Gastroesophageal sphincter (tissue), 3 donors: Measurements from ENCODE around the gene NYAP1.

Experiments used
- EP300 ChIP-seq: sonication (generic); formaldehyde crosslinking; IDR thresholded peaks from one replicate; pipeline ENCODE4 v1.6.1; 2017; ENCODE audit warnings: antibody characterized with exemption, mild to moderate bottlenecking
- POLR2A ChIP-seq, 2 donors: fragments of 450-650 bp; IDR thresholded peaks; one replicate each; pipeline ENCODE4 v1.6.1; 2017; ENCODE audit warnings: antibody characterized with exemption in 2 of 2, mild to moderate bottlenecking in 2 of 2, moderate library complexity in 1 of 2
- TF ChIP-seq, protein P1 (sequence below), 4 experiments: fragments of 200-600 bp in 2 of 4; fragments of 450-650 bp in 2 of 4; sonication (generic) in 1 of 4; IDR thresholded peaks; one replicate each; pipeline ENCODE4 v1.5.1; 2017 to 2019; ENCODE audit warnings: antibody characterized with exemption in 4 of 4, mild to moderate bottlenecking in 2 of 4, moderate library complexity in 2 of 4

DNA sequence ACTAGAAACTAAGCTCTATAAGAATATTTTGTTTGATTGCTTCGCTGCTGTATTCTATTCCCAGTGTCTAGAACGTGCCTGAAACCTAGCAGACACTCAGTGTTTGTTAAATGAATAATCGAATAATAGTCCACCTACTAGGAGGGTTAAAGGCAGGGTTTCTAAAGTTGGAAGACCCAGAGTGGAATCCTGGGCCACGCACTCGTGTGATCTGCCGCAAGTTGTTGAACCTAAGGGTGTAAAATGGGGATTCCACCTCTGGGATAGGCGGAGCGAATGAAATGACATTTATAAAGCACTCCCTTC lies 54.6 kb downstream of the NYAP1 start:
- TF ChIP-seq, protein P1, sequence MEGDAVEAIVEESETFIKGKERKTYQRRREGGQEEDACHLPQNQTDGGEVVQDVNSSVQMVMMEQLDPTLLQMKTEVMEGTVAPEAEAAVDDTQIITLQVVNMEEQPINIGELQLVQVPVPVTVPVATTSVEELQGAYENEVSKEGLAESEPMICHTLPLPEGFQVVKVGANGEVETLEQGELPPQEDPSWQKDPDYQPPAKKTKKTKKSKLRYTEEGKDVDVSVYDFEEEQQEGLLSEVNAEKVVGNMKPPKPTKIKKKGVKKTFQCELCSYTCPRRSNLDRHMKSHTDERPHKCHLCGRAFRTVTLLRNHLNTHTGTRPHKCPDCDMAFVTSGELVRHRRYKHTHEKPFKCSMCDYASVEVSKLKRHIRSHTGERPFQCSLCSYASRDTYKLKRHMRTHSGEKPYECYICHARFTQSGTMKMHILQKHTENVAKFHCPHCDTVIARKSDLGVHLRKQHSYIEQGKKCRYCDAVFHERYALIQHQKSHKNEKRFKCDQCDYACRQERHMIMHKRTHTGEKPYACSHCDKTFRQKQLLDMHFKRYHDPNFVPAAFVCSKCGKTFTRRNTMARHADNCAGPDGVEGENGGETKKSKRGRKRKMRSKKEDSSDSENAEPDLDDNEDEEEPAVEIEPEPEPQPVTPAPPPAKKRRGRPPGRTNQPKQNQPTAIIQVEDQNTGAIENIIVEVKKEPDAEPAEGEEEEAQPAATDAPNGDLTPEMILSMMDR (IDR thresholded peaks at IDR 0.05) = no peak
- TF ChIP-seq EP300 (no peak), POLR2A (IDR thresholded peaks at IDR 0.05) (no peak)
